ENCODE measurements around the gene OR1F1.

The OR1F1 gene

DNA sequence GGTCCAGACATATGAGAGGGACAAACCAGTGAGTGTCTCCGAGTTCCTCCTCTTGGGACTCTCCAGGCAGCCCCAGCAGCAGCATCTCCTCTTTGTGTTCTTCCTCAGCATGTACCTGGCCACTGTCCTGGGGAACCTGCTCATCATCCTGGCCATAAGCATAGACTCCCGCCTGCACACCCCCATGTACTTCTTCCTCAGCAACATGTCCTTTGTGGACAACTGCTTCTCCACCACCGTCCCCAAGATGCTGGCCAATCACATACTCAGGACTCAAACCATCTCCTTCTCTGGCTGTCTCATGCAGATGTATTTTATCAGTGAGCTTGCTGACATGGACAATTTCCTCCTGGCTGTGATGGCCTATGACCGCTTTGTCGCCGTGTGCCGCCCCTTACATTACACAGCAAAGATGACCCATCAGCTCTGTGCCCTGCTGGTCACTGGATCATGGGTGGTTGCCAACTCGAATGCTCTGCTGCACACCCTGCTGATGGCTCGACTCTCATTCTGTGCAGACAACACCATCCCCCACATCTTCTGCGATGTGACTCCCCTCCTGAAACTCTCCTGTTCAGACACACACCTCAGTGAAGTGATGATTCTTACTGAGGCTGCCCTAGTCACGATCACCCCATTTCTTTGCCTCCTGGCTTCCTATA, 27.7 kb downstream of the OR1F1 start:
- no peak for DNase-seq (ENCODE audit: insufficient read length, low spot score)
- no peak for FAIRE-seq
- no peak for TF ChIP-seq POLR2A (IDR thresholded peaks at IDR 0.05; ENCODE audit: low read depth, low read length)

DNA sequence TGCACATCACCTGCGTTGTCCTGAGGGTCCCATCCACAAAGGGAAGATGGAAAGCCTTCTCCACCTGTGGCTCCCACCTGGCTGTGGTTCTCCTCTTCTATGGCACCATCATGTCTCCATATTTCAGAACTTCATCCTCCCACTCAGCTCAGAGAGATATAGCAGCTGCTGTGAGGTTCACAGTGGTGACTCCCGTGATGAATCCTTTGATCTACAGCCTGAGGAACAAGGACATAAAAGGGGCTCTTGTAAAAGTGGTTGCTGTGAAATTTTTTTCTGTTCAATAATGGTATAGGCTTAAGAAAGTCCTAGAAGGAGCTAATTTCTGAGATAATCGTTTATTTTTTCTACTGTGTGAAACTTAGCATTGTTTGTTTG, 28.2 kb downstream of the OR1F1 start:
- FAIRE-seq = no peak

DNA sequence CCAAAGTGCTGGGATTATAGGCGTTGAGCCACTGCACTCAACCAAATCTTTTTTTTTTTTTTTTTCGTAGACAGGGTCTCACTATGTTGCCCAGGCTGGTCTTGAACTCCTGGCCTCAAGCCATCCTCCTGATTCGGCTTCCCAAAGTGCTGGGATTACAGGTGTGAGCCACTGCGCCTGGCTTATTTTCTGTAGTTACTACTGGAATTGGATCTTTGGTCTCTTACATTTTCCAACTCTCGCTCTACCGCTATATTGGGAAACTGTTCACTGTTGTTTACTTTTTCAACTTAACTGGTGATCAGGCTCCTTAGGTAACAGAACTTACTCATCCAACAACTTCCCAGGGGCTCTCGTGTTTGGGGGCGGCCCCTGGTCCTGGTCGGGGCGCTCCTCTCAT, 32.8 kb downstream of the OR1F1 start:
- FAIRE-seq = no peak
- TF ChIP-seq POLR2A (IDR thresholded peaks at IDR 0.05; ENCODE audit: low read depth, low read length) = no peak
- no peak for DNase-seq (ENCODE audit: insufficient read length, low spot score)

More for the DNA sequence above, 28.2 kb downstream of the OR1F1 start:
- DNase-seq (ENCODE audit: insufficient read length, low spot score) = no peak
- no peak for TF ChIP-seq POLR2A (IDR thresholded peaks at IDR 0.05; ENCODE audit: low read depth, low read length)

DNA sequence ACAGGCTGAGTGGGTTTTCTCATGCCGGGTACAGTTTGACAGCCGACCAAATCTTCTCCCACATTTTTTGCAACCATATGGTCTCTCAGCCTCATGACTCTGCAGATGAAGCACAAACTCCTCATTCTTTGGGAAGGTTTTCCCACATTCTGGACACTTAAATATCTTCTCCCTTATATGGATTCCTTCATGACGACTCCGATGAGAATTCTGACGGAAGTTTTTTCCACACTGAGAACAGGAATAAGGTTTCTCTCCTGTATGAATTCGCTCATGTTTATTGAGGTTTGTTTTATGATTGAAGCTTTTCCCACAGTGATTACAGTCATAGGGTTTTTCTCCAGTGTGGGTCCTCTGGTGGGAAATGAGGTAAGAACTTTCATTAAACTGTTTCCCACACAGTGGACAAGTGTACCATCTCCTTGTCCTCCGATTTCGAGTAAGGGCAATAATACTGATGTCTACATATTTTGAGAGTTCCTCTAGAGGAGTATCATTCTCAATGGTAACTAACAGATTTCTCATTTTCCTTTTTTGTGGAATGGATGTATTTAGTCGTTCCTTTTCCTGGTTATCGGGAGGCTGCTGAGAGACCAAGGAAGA, 36.0 kb downstream of the OR1F1 start:
- FAIRE-seq (no peak), DNase-seq (ENCODE audit: insufficient read length, low spot score) (no peak)
- no peak for TF ChIP-seq POLR2A (IDR thresholded peaks at IDR 0.05; ENCODE audit: low read depth, low read length)

DNA sequence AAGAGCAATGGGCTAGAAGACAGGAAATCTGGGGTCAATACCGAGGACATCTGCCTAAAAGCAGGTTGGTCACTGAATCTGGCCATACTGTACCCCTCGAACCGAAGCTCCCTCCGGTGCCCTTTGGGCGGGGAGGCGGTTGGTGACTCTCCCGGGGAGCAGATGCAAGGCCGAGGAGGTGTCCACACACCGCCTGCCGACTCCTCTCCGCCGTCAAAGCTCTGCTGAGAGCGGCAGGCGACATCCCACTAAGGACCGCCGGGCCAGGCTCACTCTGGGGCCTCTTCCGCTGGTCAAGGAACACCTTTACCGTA, 46.5 kb downstream of the OR1F1 start:
- FAIRE-seq (no peak), DNase-seq (ENCODE audit: insufficient read length, low spot score) (no peak)
- no peak for TF ChIP-seq POLR2A (IDR thresholded peaks at IDR 0.05; ENCODE audit: low read depth, low read length)

DNA sequence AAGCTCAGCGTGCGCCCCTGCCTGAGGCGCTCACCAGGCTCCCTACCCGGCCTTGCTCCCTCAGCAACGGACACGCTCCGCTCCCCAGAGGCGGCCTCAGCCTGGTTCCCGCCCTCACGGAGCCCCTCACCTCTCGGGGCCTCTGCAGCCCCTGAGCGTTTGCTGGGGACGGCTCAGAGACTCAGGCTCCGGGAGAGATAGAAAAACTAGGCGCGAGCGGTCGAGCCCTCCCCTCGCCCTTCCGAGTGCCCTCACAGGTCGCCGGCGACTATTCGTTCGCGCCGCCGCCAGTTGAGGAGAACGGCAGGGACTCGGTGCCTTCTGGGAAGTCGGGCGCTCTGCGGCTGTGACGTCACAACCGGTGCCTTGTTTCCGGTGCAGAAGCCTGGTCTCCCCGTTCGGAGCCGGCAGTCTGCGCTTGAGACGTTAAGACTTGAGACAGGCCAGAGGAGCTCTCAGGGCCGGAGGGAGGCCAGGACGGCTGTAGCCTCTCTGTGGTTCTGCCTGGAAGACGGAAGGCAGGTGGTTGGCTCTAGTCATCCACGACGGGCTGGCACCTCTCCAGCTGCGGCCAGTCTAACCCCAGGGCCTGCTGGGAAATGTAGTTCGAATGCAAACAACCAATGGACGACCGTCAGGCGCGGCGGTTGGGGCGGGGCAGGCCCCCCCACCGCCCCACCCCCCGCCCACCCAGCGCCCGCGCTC, 47.0 kb downstream of the OR1F1 start, which contains the start of gene ZNF200:
Gene ZNF200 (minus strand): TSS at position 302 of the 705 bp plus-strand sequence. CDS start 1,403 bp downstream, outside the sequence.
- peak; percentile 90 for DNase-seq (ENCODE audit: insufficient read length, low spot score)
- TF ChIP-seq POLR2A (IDR thresholded peaks at IDR 0.05; ENCODE audit: low read depth, low read length) = peak; percentile 70
- FAIRE-seq = no peak

DNA sequence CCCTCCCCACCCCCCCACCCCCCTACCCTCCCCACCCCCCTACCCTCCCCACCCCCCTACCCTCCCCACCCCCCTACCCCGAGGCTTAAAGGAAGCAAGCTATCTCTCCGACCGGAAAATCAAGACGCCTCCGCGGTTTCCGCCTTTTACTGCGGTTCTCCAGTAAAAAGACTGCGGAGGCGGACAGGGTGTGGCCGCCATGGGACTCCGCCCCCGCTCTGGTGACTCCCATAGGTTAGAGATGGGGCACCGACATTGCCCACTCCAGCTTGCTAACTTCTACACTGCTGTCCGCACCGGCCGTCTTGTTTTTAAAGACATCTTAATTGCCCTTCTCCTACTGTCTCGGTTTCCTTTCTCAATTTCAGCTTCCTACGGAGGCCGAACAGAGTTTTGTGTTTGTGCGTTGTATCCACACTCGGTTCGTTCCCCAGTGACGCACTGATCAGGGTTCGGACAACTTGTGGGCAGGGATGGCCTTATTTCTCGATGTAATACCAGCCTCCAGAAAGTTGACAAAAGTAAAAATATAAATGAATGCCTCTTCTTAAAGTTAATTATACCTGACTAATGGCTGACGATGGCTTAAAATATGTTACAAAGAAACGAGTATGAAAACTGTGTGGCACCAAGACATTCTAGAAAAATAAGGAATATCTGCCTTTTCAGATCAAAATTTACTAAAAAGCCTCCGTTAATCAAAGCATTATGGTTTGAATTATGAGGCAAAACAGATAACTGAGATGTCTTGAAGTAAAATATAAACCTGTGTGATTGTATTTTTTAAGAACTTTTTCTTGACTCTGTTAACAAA, 48.1 kb downstream of the OR1F1 start:
- FAIRE-seq (no peak), DNase-seq (ENCODE audit: insufficient read length, low spot score) (no peak)
- no peak for TF ChIP-seq POLR2A (IDR thresholded peaks at IDR 0.05; ENCODE audit: low read depth, low read length)

DNA sequence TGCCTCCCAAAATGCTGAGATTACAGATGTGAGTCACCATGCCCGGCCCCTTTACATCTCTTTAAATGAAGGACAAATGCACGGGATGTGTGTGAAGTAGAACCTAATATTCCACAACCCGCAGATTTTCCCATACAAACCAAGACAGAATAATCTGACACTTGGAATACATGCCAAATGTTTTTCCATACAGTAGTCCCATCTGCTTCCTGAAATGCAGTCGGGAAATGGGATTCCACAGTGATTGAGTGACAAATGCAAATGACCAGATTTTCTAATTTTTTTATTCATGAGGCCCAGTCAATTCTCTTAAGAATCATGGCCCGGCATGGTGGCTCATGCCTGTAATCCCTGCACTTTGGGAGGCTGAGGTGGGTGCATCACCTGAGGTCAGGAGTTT, 53.8 kb downstream of the OR1F1 start:
- FAIRE-seq (no peak), DNase-seq (ENCODE audit: insufficient read length, low spot score) (no peak)
- TF ChIP-seq POLR2A (IDR thresholded peaks at IDR 0.05; ENCODE audit: low read depth, low read length) = no peak

DNA sequence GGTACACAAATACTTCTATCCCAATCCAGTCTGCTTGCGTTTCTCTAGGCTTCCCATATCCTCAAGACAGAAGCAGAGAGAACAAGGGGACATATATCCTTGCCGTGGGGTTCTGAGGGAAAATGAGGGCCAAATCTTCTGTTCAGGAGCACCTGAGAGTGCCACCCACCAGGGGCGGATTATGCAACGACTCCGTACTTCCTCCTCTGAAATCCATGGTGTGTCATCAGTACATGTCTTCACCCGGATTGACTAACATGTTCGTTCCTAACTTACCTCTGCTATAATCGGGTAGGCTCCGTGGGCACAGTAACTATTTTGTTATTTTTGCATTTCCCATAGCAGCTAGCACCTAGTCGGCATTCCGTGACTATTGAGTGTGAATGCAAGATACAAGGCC, 54.7 kb downstream of the OR1F1 start:
- no peak for TF ChIP-seq POLR2A (IDR thresholded peaks at IDR 0.05; ENCODE audit: low read depth, low read length)

DNA sequence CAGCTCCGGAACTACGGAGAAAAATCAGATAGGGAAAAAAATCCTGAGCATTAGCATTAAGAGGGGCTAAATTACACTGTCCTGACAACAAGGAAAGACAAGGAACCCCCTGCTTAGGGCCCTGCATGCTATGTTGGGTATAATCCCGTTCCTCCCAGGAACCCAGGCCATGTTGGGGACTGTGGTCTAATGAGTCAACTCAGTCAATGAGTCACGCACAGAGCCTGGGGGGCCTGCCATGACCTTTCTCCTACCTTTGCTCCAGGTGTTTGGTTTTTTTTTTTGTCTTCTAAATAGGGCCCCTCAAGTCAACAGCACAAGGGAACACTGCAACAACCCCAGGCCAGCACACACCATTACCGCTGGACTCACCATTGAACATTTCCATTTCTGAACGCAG, 55.9 kb downstream of the OR1F1 start:
- no peak for TF ChIP-seq POLR2A (IDR thresholded peaks at IDR 0.05; ENCODE audit: low read depth, low read length)
- DNase-seq (ENCODE audit: insufficient read length, low spot score) = no peak
- no peak for FAIRE-seq

More for the DNA sequence above, 54.7 kb downstream of the OR1F1 start:
- FAIRE-seq = no peak
- DNase-seq (ENCODE audit: insufficient read length, low spot score) = no peak

DNA sequence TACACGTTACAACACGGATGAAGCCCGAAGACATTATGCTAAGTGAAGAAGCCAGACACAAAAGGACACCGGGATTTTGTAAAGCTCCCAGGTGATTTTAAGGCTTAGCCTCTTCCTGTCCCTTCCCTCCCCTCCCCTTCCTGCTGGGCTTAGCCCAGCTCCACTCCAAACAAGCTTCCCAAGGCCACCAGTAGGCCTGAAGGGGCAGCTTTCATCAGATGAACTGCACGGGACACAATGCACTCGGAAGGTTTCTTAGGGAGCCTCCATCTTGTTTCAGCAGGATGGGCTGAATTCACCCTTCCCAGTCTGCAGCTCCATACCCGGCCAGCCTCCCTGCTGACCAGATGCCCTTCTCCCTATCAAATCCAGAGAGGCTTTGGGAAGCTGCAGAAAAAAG, 58.0 kb downstream of the OR1F1 start:
- FAIRE-seq (no peak), DNase-seq (ENCODE audit: insufficient read length, low spot score) (no peak)
- no peak for TF ChIP-seq POLR2A (IDR thresholded peaks at IDR 0.05; ENCODE audit: low read depth, low read length)

DNA sequence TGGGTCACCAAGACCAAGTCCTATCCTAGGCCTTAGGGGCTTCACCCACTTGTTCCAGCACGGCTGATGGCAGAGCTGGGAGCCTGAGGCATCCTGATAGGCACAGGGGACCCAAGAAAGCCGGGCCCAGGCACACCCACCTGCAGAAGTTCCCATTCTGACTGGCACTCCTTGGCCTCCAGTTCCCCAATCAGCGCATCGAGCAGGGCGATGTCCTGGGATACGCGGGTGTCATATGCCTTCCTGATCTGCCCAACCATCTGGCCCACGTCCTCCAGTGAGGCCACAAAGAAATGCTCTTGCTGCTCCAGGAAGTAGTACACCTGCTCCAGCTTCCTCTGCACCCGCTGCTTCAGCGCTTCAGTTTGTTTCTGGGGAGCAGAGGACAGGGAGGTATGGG, 58.9 kb downstream of the OR1F1 start:
- FAIRE-seq (no peak), DNase-seq (ENCODE audit: insufficient read length, low spot score) (no peak)
- TF ChIP-seq POLR2A (IDR thresholded peaks at IDR 0.05; ENCODE audit: low read depth, low read length) = no peak

DNA sequence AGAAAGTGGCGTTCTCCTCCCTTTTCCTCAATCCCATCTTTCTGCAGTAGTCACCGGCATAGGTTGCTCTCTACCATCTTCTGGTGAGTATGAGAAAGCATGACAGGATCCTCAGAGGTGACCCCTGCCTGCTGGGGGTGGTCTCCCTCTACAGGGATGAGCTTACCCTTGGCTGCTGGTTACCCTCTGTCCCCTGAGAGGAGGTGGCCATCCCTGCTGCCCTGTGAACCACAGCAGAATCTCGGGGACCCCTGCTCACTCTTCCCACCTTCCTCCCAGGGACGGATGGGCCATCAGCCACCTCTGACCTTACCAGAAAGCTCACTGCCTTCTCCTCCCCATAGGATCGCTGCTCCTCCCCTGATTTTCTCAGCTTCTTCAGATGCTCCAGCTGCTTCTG, 60.6 kb downstream of the OR1F1 start:
- DNase-seq (ENCODE audit: insufficient read length, low spot score) (no peak), FAIRE-seq (no peak)
- no peak for TF ChIP-seq POLR2A (IDR thresholded peaks at IDR 0.05; ENCODE audit: low read depth, low read length)

DNA sequence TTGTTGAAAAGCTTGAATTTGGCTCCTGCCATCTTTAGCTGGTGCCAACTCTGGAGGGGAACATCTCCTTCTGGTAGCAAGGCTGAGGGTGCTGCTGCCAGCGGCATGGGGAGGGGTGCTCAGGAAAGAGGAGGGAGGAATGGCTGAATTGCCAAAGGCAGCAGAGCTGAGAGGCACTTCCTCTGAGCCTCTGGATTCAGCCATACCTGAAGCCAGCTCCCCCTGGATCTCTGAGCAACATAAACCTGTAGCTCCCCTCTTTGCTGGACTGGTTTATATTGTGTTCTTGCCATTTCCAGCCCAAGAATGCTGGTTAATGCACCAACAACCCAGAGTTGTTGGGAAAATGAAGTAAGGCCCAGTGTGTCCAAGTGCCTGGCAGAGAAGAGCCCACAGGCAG, 61.0 kb downstream of the OR1F1 start:
- no peak for TF ChIP-seq POLR2A (IDR thresholded peaks at IDR 0.05; ENCODE audit: low read depth, low read length)
- DNase-seq (ENCODE audit: insufficient read length, low spot score) (no peak), FAIRE-seq (no peak)
